Mesenchymal stem cell (in vitro differentiated cells and primary cell): Measurements from ENCODE around the gene RHOBTB3.

Experiments
- DNase-seq: peaks from one replicate; pipeline ENCODE4 v3.0.0-alpha.2; 2013
- H2AFZ ChIP-seq: one replicate; pipeline ENCODE4 v1.6.1; 2013; ENCODE audit warnings: low read depth, mild to moderate bottlenecking, control low read depth, inconsistent platforms, low read length, moderate library complexity
- H2AK5ac ChIP-seq: 2 replicates; pipeline ENCODE4 v1.6.1; 2013; ENCODE audit warnings: low read length, moderate library complexity, mild to moderate bottlenecking, inconsistent platforms; ENCODE audit not compliant: severe bottlenecking
- H2BK120ac ChIP-seq: one replicate; pipeline ENCODE4 v1.6.1; 2013; ENCODE audit warnings: low read depth, mild to moderate bottlenecking, inconsistent platforms, low read length, moderate library complexity
- H2BK12ac ChIP-seq, 2 experiments: one replicate each; pipeline ENCODE4 v1.6.1; 2013; ENCODE audit warnings: inconsistent platforms in 2 of 2, low read length in 2 of 2, mild to moderate bottlenecking in 2 of 2, moderate library complexity in 2 of 2, control low read depth in 1 of 2
- H2BK15ac ChIP-seq: one replicate; pipeline ENCODE4 v1.6.1; 2013; ENCODE audit warnings: mild to moderate bottlenecking, low read depth, inconsistent platforms; ENCODE audit not compliant: poor library complexity, severe bottlenecking
- H2BK5ac ChIP-seq: 2 replicates; pipeline ENCODE4 v1.6.1; 2013; ENCODE audit warnings: low read depth, mild to moderate bottlenecking, low read length, control low read depth, inconsistent platforms; ENCODE audit not compliant: poor library complexity, severe bottlenecking
- H3K14ac ChIP-seq, 2 experiments: one replicate each; pipeline ENCODE4 v1.6.1; 2013; ENCODE audit warnings: inconsistent platforms in 2 of 2, low read length in 2 of 2, control low read depth in 1 of 2, mild to moderate bottlenecking in 1 of 2, moderate library complexity in 1 of 2
- H3K18ac ChIP-seq, 2 experiments: one replicate each; pipeline ENCODE4 v1.6.1; 2013; ENCODE audit warnings: inconsistent platforms in 2 of 2, low read length in 2 of 2, control low read depth in 1 of 2, low read depth in 1 of 2, mild to moderate bottlenecking in 1 of 2
- H3K23ac ChIP-seq, 2 experiments: one replicate each; pipeline ENCODE4 v1.6.1; 2013; ENCODE audit warnings: inconsistent platforms in 2 of 2, low read length in 2 of 2, mild to moderate bottlenecking in 2 of 2, moderate library complexity in 2 of 2, control low read depth in 1 of 2
- H3K27ac ChIP-seq: 2 replicates; pipeline ENCODE4 v1.5.1; 2013; ENCODE audit warnings: mild to moderate bottlenecking, moderate library complexity, low read length, control low read depth, inconsistent platforms; ENCODE audit not compliant: poor library complexity, severe bottlenecking
- H3K27me3 ChIP-seq, 2 experiments: 2 replicates each; pipeline versions ENCODE4 v1.6.1 to v1.7.0; 2013; ENCODE audit warnings: low read length in 2 of 2, mild to moderate bottlenecking in 2 of 2, moderate library complexity in 2 of 2, control low read depth in 1 of 2, inconsistent platforms in 1 of 2; ENCODE audit not compliant: control insufficient read depth in 1 of 2, insufficient read depth in 1 of 2
- H3K36me3 ChIP-seq, 2 experiments: 2 replicates each; pipeline versions ENCODE4 v1.6.1 to v1.7.0; 2013; ENCODE audit warnings: low read length in 2 of 2, control low read depth in 1 of 2, inconsistent platforms in 1 of 2, low read depth in 1 of 2, mild to moderate bottlenecking in 1 of 2; ENCODE audit not compliant: insufficient read depth in 2 of 2, control insufficient read depth in 1 of 2
- H3K4ac ChIP-seq, 2 experiments: one replicate each; pipeline ENCODE4 v1.6.1; 2013; ENCODE audit warnings: inconsistent platforms in 2 of 2, low read length in 2 of 2, mild to moderate bottlenecking in 2 of 2, moderate library complexity in 2 of 2, control low read depth in 1 of 2, low read depth in 1 of 2
- H3K4me1 ChIP-seq: 2 replicates; pipeline ENCODE4 v1.6.1; 2013; ENCODE audit warnings: low read depth, low read length, control low read depth; ENCODE audit not compliant: control insufficient read depth, insufficient read depth
- H3K4me2 ChIP-seq: 2 replicates; pipeline ENCODE4 v1.6.1; 2013; ENCODE audit warnings: low read length, mild to moderate bottlenecking, inconsistent platforms; ENCODE audit not compliant: poor library complexity, severe bottlenecking
- H3K4me3 ChIP-seq, 2 experiments: 2 replicates each; pipeline versions ENCODE4 v1.5.1 to v1.7.0; 2013; ENCODE audit warnings: low read length in 2 of 2, mild to moderate bottlenecking in 2 of 2, control low read depth in 1 of 2, low read depth in 1 of 2; ENCODE audit not compliant: insufficient read depth in 1 of 2
- H3K79me1 ChIP-seq: replicated peaks from 2 replicates; pipeline ENCODE4 v1.6.1; 2013; ENCODE audit warnings: mild to moderate bottlenecking, control low read depth, low read length, inconsistent platforms; ENCODE audit not compliant: poor library complexity, severe bottlenecking
- H3K9ac ChIP-seq: 2 replicates; pipeline ENCODE4 v1.7.0; 2013; ENCODE audit warnings: mild to moderate bottlenecking, low read length, moderate library complexity
- H3K9me3 ChIP-seq: 2 replicates; pipeline ENCODE4 v1.7.0; 2013; ENCODE audit warnings: mild to moderate bottlenecking, low read length; ENCODE audit not compliant: control insufficient read depth
- H4K8ac ChIP-seq: one replicate; pipeline ENCODE4 v1.6.1; 2013; ENCODE audit warnings: inconsistent platforms, mild to moderate bottlenecking, low read length, moderate library complexity
- H4K91ac ChIP-seq: one replicate; pipeline ENCODE4 v1.6.1; 2013; ENCODE audit warnings: mild to moderate bottlenecking, low read length, inconsistent platforms
- WGBS: methylation state at CpG from one replicate; pipeline ENCODE4 v1.1.7; 2013; ENCODE audit warnings: mixed read lengths; 5-methylcytosine and 5-hydroxymethylcytosine counted together

The RHOBTB3 gene

DNA sequence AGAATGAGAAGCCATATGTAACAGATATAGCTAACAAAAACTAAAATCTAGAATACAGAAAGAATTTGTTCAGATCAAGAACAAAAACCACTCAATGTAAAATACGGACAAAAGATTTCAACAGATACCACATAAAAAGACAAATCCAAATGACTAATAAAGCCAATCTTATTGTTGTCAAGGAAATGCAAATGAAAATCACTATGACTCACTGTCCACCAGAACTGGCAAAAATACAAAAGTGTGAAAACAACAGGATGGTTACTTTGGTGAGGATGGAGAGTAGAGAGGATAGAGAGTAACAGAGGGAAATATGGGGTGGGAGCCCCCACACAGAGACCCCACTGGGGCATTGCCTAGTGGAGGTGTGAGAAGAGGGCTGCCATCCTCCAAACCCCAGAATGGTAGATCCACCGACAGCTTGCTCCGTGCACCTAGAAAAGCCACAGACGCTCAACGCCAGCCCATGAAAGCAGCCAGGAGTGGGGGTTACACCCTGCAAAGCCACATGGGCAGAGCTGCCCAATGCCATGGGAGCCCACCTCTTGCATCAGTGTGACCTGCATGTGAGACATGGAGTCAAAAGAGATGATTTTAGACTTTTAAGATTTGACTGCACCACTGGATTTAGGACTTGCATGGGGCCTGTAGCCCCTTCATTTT lies 15.2 kb upstream of the RHOBTB3 start:
- H3K9ac ChIP-seq: peak overlapping the region; percentile 70
- peak overlapping the region in 1 of 2 experiments; percentile 28 for H3K18ac ChIP-seq
- WGBS: 79% methylated on average over 5 of the region's 5 CpGs

DNA sequence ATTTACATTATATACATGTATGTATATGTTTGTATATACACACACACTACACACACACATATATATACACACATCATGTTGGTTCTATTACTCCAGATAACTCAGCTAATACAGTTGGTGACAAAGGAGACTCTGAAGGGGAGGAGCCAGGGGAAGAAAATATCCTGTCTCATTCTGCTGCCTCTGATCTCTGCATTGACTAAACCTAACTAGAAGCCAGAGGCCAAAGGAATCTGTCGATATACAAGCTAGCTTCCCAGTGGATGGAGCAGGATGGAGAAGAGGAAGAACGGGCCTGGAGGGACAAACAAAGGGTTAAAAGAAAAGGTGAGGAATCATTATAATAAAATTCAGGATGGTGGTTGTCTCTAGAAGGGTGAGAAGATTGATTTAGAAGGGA lies 13.7 kb upstream of the RHOBTB3 start:
- no peak overlapping the region for H2BK15ac ChIP-seq
- no peak overlapping the region for H3K14ac ChIP-seq
- peak overlapping the region in 1 of 2 experiments; percentile 6 for H3K18ac ChIP-seq
- no peak overlapping the region for H4K91ac ChIP-seq
- no peak overlapping the region for H2AFZ ChIP-seq
- H3K4me3 ChIP-seq: no peak overlapping the region
- DNase-seq: no peak
- H3K79me1 ChIP-seq: no peaks in the 10 kb centered on the region
- H2BK120ac ChIP-seq: no peak overlapping the region
- no peaks in the 10 kb centered on the region for H3K27me3 ChIP-seq
- H3K4ac ChIP-seq: no peak overlapping the region
- no peak overlapping the region for H2AK5ac ChIP-seq
- H2BK12ac ChIP-seq: no peak overlapping the region
- H2BK5ac ChIP-seq: no peak overlapping the region
- peaks cover 3% of the 10 kb centered on the region for H3K4me1 ChIP-seq
- H4K8ac ChIP-seq: no peak overlapping the region
- H3K27ac ChIP-seq: no peak overlapping the region
- H3K36me3 ChIP-seq: no peaks in the 10 kb centered on the region
- H3K9ac ChIP-seq: no peak overlapping the region
- H3K23ac ChIP-seq: no peak overlapping the region
- no peaks in the 10 kb centered on the region for H3K9me3 ChIP-seq
- WGBS: 59% methylated on average over 2 of the region's 2 CpGs
- no peak overlapping the region for H3K4me2 ChIP-seq

More for the DNA sequence above, 15.2 kb upstream of the RHOBTB3 start:
- no peak overlapping the region for H3K23ac ChIP-seq
- peaks cover 10% of the 10 kb centered on the region for H3K4me1 ChIP-seq
- no peak overlapping the region for H2BK5ac ChIP-seq
- H2BK120ac ChIP-seq: peak overlapping the region; percentile 27
- H3K36me3 ChIP-seq: no peaks in the 10 kb centered on the region
- no peak overlapping the region for H2BK15ac ChIP-seq
- no peaks in the 10 kb centered on the region for H3K9me3 ChIP-seq
- no peak overlapping the region for H2AFZ ChIP-seq
- no peaks in the 10 kb centered on the region for H3K27me3 ChIP-seq
- no peak overlapping the region for H4K8ac ChIP-seq
- H3K4me3 ChIP-seq: no peak overlapping the region
- H4K91ac ChIP-seq: no peak overlapping the region
- no peak overlapping the region for H3K4me2 ChIP-seq
- H2AK5ac ChIP-seq: no peak overlapping the region
- DNase-seq: peak; percentile 65
- H2BK12ac ChIP-seq: peak overlapping the region; percentile 38 to 89
- H3K79me1 ChIP-seq: no peaks in the 10 kb centered on the region
- H3K4ac ChIP-seq: peak overlapping the region in 1 of 2 experiments; percentile 20
- no peak overlapping the region for H3K14ac ChIP-seq
- no peak overlapping the region for H3K27ac ChIP-seq

DNA sequence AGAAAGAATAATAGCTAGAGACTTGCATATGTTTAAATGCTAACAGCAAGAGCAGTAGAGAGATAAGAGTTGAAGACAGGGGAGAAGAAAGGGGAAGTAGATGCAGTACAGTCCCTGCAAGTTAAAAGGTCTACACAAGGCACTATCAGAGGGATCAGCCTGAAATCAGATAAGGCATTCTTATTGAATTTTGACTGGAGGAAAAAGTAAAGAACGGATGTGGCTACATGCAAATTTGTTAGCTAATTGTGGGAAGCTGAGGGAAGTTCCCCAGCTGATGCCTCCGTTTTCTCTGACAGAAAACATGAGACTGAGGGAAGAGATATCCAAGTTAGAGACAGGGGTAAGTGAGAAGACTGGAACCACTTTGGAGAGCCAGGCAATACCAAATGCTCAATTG lies 12.9 kb upstream of the RHOBTB3 start:
- no peak overlapping the region for H3K4me2 ChIP-seq
- no peak overlapping the region for H4K91ac ChIP-seq
- H2BK12ac ChIP-seq: no peak overlapping the region
- peaks cover 2% of the 10 kb centered on the region for H3K4me1 ChIP-seq
- H3K9me3 ChIP-seq: no peaks in the 10 kb centered on the region
- H3K4me3 ChIP-seq: no peak overlapping the region
- H2AFZ ChIP-seq: no peak overlapping the region
- 34% methylated on average over 2 of the region's 2 CpGs for WGBS
- H3K27me3 ChIP-seq: no peaks in the 10 kb centered on the region
- H3K9ac ChIP-seq: no peak overlapping the region
- H3K79me1 ChIP-seq: no peaks in the 10 kb centered on the region
- no peak overlapping the region for H2BK5ac ChIP-seq
- H3K23ac ChIP-seq: no peak overlapping the region
- no peak overlapping the region for H4K8ac ChIP-seq
- no peak overlapping the region for H3K18ac ChIP-seq
- H3K36me3 ChIP-seq: no peaks in the 10 kb centered on the region
- no peak overlapping the region for H3K27ac ChIP-seq
- no peak overlapping the region for H2AK5ac ChIP-seq
- H2BK15ac ChIP-seq: no peak overlapping the region
- H2BK120ac ChIP-seq: no peak overlapping the region
- H3K4ac ChIP-seq: no peak overlapping the region
- no peak overlapping the region for H3K14ac ChIP-seq
- DNase-seq: peak; percentile 69

DNA sequence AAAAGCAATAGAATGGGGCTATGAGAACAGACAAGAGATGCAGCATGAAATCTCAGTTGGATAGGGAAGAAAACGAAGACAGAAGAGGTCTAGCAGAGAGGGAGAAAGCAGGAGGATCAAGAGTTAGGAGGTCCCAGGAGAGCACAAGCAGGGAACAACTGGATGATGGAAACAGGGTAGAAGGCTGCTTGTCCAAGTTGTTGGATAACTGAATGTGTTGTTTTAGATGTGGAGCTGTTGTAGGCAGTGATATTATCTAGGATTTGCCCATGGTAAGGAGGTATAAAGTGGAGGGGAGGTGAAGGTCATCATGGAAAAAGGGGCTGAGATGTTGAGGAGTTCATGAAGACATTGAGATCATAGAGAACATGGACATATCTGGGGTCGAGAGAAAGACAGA lies 12.4 kb upstream of the RHOBTB3 start:
- H2BK5ac ChIP-seq: no peak overlapping the region
- no peak for DNase-seq
- H3K27ac ChIP-seq: no peak overlapping the region
- H3K4me2 ChIP-seq: no peak overlapping the region
- H2BK15ac ChIP-seq: no peak overlapping the region
- no peak overlapping the region for H3K9ac ChIP-seq
- H2BK12ac ChIP-seq: peak overlapping the region; percentile 15 to 82
- H3K9me3 ChIP-seq: no peaks in the 10 kb centered on the region
- peak overlapping the region; percentile 4 for H4K91ac ChIP-seq
- no peaks in the 10 kb centered on the region for H3K27me3 ChIP-seq
- peak overlapping the region in 1 of 2 experiments; percentile 59 for H3K4ac ChIP-seq
- H3K36me3 ChIP-seq: no peaks in the 10 kb centered on the region
- no peak overlapping the region for H3K23ac ChIP-seq
- peak overlapping the region; percentile 35 for H2BK120ac ChIP-seq
- H3K4me3 ChIP-seq: no peak overlapping the region
- no peak overlapping the region for H4K8ac ChIP-seq
- H2AK5ac ChIP-seq: no peak overlapping the region
- 88% methylated on average over 2 of the region's 2 CpGs for WGBS
- peaks cover 2% of the 10 kb centered on the region for H3K4me1 ChIP-seq
- H2AFZ ChIP-seq: no peak overlapping the region
- H3K14ac ChIP-seq: peak overlapping the region in 1 of 2 experiments; percentile 11
- H3K79me1 ChIP-seq: no peaks in the 10 kb centered on the region
- peak overlapping the region; percentile 44 to 67 for H3K18ac ChIP-seq
